ENCODE measurements around the gene UNC119.

The UNC119 gene

DNA sequence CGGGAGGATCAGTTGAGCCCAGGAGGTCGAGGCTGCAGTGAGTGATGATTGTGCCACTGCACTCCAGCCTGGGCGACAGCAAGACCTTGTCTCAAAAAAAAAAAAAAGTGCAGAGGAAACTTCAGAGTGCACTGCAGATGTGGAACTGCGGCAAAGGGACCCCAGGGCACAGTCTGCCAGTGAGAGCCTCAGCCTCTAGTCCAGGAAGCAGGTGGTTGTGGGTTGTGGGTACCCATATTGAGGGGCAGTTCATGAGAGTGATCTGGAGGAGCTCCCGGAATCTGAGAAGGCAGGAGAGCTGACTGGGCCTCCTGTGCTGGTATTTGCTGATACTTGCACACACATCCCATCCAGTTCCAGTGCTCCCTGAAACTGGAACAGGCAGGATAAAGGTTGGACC, 33.2 kb downstream of the UNC119 start:
- DNase-seq: no peak

DNA sequence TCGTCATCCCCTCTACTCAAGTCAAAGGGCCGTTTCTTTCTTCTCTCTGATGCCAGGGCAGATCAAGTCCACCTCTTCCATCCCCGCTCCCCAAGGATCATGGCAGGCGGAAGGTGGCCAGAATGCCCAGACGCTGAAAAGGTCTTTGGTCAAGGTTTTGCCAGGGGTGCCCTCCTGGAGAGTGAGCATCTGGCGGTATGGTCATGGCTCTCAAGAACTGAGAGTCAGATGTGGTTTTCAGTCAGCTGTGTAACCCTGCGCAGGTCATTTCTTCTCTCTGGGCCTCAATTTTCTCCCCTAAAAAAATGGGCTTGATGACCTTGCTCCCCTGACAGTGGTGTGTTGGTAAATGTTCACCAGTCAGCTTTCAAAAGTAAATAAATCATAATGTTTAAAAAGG, 33.8 kb downstream of the UNC119 start:
- DNase-seq: no peak

DNA sequence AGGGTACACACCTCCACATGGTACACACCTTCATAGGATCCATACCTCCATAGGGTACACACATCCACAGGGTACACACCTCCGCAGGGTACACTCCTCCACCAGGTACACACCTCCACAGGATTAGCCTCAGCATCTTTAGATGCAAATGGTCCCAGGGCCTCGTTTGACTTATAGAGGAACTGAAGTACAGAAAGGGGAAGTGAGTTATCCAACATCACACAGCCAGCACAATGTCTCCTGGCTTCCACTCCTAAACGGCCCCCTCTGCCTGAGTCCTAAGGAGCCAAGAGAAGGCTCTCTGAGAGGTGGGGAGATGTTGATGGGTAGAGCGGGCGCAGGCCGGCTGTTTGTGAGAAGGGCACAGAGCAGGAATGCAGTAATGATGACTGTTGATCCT, 34.3 kb downstream of the UNC119 start:
- DNase-seq: no peak

DNA sequence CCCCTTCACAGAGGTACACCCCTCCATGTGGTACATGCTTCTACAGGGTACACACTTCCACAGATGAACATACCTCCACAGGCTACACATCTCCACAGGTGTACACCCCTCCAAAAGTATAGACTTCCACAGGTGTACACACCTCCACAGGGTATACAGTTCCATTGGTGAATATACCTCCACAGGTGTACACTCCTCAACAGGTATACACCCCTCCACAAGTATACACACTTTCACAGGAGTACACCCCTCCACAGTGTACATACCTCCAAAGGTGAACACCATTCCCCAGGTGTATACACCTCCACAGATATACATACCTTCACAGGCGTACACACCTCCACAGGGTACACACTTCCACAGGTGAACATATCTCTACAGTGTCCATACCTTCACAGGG, 36.9 kb downstream of the UNC119 start:
- DNase-seq: no peak

DNA sequence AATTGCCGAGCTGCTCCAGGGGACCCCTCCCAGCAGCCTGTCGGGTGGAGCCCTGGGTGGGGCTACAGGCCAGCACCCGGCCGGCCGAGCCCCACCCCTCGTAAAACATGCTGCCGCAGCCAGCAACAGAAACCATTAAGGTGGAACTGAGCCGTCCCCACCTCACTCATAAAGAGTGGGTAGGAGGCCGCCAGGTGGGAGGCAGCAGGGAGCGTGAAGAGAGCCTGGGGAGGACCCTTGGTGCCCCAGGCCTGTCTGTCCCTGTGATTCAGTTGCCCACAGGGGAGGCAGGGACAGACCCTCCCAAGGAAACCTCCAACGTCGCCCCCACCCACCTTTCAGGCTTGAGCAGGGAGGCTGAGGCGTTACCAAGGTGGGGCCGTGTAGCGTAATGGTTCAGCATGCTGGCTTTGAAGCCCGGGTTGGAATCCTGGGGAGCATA, 37.8 kb downstream of the UNC119 start:
- no peak for DNase-seq

DNA sequence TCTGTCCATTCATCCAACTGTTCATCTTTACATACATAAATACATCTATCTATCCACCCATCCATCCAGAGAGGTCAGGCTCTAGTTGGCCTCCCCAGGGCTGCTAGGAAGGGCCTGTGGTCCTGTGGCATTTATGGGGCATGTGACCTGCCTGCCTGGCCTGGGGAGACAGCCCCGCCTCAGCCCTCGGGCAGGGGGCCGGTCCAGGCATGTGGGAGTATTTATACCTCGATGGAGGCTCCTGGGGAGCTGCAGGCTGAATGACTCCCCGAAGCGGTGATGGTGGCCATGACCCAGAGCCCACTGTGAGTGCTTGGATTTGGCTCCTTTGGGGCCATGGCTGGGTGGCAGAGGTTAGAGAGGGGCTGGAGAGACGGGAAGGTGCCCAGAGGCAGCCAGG, 38.9 kb downstream of the UNC119 start:
- DNase-seq: no peak

DNA sequence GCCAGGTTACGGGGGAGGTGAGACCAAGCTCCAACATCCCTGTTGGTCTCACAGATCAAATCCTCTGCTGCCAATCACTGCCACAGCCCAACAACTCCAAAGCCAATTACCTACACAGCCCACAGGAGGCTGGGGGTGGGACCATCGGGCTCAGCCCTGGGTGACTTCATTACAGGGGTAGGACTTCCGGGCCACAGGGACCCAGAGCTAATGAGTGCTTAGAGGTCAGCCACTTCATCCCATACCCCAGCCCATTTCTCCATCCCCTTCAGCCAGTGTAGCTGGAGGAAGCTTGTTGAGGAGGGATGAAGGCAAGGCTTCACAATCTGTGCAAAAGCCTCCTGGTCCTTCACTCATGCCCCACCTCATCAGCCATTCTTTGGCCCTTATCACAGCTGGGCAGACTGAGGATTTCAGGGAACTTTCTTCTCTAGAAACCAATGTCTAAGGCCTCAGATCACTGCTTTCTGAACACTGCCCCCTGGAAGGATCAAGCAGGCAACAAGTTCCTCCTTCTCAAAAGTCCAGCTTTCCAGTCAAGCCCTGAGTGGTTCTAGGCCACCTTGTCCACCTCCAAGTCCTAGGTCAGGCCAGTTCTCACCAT, 40.5 kb downstream of the UNC119 start:
- DNase-seq: no peak

DNA sequence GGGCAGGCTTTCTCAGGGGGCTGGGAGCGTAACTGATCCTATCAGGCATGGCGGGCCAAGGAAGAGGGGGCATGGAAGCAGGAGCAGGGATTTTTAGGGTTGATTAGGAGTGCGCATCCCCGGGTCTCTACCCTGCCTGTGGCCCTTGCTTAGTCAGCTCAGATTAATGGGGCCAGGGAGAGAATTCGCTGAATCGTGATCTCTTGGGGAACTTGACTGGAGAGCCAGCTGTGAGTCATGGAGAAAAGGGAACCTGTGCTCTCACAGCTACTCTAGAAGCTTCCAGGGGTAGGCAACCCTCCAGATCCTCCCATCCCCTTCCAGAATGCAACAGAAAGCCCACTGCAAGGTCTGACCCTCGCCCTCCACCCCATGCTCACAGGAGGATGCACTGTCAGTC, 42.6 kb downstream of the UNC119 start:
- DNase-seq: no peak

DNA sequence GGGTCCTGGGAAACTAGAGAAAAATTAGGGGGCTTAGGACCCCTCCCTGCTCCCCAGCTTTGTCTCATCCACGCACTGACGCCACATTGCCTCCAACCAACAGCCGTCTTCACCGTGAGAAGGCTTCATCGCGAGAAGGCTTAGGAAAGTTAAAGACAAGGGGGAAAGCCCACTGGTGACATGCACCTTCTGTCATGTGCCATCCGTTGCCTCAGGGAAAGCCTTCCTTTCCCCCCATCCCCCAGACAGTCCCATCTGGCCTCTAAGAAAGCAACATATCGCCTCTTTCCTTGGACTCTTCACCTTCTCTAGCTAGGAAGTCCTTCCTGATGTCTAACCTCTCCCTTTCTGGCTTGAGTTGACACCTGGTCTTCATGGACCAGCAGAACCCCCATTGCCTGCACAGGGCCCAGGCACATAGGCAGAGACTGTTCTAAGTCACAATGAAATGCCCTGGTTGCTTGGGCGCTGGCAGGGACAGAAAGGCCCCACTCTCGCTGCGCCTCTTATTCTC, 44.2 kb downstream of the UNC119 start:
- no peak for DNase-seq

DNA sequence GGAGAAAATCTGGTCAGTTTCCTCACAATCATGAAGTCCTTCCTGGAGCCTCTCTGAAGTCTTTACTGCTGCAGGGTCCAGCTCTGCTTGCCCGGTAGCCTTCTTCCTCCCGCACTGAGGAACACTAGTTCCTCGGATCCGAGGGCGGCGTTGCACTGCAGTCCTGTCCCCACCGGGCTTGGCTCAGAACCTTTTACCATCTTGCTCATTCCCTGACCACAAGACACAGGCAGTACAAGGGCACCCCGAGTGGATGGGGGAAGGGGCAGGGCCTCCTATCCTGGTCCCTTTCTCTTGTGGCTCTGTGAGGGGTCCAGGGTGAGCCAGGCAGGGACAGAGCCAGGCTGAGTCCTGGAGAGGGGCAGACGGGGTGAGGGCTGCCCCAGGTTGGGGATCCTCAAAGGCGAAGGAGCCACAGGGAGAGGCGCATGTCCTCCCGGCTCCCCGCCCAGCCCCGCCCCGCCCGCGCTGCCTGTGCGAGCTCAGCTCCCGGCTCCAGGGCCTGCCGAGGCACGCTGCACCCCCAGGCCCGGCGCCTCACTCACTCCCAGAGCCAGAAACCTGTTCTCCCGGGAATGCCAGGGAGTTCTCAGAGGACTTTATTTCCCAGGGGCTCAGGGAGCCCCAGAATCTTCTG, 44.7 kb downstream of the UNC119 start:
- no peak for DNase-seq

DNA sequence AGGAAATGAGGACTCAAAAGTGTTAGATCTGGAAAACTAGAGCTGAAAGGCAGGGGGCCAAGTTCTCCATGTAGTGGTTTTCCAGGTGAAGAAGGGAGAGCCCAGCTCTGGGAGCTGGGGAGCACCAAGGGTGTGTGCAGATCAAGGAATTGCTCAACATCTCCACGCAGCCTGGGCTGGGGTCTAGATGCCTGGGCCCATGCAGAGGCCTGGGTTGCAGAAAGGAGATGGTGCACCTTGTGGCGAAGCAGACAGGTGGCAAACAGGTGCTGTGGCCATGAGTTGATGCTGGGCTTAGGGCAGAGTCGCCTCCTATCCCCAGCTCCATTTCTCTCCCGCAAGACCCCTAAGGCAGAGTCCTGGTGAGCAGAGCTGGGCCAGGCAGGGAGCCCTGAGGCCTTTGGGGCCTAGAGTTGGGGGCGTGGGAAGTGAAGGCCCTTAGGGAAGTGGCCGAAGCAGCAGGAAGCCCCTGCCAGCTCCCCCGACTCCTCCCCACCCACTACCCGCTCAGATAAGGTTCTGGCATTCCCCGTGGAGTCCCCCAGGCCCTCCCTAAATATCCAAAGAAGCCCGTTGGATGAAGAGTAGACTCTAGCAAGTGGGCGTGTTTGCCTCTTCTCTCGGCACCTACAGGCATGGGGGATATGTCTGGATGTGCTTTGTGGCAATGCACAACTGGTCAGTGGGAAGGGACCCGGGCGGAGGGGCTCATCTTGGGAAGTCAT, 45.5 kb downstream of the UNC119 start:
- no peak for DNase-seq

DNA sequence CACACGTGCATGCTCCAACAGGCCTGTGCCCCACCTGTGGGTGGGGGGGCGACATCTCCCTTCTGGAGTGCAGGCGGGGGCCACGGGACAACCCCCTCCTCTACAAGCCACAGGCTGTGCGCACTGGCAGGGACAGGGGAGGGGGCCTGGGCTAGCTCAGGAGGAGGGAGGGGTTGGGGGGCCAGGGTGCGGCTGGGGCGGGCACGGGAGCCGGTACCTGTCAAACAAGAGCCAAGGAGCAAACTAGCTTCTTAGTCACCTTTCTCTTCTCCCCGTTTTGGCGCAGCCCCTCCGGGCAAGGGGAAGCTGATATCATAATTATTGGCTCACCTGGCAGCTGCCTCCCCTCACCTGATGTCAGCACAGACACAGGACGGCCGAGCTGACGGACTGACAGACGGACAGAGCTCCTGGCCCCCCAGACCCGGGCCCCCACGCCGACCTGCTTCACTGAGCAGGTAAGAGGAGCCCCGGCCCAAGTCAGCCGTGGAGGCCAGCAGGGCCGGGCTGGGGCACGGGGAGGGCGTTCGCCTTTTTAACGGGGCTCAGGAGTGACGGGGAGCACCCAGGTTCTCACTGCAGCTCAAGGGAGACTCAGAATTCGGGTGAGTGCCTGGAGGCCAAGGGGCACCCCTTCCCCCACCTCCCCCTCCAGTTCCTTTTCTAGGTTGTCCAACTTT, 46.3 kb downstream of the UNC119 start, which contains the start of gene FOXN1:
FOXN1 (plus strand) TSS at position 363 of the 680 bp plus-strand sequence. CDS start 17,622 bp downstream, outside the sequence.
- DNase-seq: no peak

DNA sequence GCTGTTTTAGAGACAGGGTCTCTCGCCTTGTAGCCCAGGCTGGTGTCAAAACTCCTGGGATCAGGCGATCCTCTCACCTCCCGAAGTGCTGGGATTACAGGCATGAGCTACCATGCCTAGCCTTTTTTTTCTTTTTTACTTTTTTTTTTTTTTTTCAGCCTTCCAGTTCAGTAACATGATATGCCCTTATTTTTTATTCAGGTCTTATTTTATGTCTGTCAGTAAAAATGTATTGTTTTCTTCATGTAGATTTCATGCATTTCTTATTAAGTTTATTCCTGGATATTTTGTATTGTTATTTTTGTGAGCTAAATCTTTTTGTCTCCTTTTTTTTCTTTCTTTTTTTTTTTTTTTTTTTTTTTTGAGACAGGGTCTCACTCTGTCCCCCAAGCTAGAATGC, 49.0 kb downstream of the UNC119 start:
- DNase-seq: no peak

DNA sequence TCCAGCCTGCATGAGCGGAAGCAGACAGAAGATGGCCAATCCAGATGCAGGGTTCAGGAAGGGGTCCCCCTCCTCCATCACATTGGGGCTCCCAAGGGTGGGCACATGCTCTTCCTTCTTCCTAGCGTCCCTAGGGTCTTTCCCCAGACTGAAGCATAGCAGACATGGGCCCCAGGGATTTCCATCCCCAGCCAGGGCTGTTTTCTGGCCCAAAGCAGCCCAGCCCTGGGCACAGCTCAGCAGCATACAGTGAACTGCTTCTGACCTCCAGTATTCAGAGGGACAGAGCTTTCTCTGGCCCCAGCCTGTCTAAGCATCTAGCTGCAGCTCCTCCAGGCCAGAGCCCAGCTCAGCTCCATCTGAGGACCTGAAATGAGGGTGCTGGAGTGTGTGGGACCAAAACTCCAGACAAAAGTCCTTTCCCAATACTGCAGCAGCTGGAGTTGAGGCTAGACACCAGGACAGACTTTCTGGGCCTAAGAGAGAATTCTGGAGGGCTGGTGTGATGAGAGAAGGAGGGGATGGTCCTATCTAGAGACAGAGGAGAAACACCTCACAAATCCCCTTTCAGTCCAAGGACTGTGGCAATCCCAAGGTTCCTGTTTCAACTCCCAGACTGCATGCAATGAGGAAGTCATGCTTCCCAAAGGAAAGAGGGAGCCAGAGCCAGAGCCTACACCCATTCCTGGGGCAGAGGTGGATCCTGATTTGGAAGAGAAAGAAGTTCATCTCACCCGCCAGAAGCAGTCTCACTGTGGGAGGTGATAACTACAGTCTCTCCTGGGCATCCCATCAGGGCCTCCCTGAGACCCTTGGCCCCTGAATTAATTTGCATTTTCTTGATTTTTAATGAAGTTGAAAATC, 50.8 kb downstream of the UNC119 start:
- DNase-seq: no peak

DNA sequence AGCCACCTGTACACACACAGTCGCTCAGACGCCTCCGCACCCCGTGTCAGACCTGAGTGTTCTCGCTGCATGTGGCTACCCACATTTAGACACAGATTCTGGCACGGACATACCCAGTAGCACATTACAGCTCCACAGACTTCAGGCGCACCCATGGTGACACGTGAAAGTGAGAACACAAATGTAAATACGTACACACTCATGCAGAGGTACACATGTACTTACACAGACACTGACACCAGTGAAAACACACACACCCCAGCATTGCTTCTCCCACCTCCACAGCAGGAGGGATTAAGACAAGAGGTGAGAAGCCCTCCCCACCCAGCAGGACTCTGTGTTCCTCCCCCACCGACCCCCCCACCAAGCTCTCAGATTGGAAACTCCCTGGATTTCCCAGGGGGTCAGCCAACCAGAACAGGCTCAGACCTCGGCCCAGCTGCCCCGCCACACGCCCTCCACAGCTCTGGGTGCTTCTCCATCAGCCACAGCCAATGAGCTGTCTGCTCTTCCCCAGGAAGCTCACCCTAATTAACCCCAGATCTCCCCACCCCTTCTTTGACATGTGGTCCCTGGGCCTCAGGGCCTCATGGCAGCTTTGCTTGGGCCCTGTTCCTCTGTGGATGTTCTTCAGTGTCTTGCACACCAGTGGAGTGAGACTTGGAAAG, 51.6 kb downstream of the UNC119 start:
- DNase-seq: no peak

DNA sequence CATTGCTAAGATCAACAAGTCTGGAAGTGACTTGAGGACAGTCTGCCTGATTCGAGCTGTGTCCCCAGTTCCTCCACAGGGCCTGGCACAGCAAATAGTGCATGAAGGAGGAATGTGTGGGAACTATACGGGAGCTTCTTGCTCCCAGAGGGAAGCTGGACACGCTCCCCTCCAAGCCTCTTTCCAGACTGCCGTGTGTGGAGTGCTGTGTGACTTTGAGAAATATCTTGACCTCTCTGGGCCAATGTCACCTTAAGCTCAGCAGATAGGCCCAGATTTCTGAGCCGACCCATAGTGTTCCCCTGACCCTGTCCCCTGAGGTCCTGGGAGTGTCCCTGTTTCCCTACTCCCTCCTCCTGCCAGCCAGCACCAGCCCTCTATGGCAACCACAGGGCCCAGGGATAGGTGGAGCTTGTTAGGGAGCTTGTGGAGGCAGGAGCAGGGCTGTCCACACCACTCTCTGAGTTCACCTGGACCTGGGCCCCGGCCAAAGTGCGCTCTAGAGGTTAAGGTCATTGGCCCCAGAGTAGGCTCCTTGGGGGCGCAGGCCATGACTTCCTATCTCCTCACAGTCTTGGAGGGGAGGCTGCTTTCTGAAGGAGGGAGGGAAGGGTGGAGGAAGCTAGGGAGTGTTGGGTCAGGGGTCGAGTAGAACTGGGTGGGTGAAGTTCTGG, 52.6 kb downstream of the UNC119 start:
- DNase-seq: no peak

DNA sequence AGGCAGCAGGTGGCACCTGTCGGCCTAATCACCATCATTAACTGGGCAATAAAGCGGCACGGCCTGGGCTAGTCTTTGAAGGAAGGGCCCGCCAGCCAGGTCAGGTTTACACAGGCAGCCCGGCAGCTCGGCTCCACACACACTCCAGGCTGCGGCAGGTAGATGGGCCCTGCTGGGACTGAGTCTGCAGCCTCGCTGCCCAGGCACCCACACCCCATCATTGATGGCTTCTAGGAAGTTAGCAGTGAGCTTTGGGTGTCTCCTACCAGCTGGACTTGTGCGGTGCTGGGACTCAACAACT, 53.1 kb downstream of the UNC119 start:
- DNase-seq: no peak

DNA sequence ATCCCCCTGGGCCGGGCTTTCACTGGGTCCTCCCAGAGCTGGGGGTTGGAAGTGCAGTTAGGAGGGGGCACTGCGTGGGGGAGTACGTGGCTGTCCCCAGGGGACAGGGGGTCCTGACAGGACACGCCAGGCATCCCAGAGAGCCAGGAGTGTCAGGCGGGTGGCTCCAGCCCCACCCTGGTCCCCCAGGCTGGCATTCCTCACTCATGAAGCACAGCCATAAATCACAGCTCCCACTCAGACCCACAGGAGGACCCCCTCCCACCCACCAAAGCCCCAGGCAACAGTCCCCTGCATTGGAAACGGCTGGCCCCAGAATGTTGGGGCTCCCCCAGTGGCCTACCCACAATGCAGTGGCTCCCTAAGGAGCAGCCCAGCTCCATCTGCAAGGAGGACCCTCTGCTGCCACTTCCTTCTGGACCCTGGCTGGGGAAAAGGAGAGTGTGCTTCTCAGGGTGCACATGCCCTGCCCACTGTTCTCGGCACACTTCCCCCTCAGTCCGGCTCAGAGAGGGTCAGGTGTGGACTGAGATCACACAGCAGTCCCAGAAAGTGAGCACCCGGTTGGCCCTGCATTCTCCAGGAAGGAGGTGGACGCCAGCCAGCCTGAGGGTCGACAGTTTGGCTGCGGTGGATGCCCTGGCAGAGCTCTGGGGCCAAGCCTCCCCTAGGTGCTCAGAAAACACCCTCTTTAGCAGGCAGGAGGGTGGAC, 53.6 kb downstream of the UNC119 start:
- no peak for DNase-seq

DNA sequence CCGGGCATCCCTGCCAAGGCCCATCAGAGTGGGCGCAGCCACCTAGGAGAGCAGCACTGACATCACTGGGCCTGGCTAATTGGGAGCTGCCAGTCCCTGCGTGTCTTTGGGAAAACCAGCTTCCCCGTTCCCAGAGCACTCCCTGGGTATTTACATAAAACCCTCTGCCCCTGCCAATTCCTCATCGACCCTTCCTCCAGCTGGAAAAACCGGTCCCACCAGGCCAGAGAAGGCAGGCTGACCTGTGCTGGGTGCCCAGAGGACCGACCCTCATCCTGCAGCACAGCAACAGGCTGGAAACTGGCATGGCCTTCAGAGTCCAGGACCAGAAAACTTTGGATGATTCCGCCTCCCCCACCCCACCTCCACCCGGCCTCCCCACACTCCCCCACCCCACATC, 54.5 kb downstream of the UNC119 start:
- DNase-seq: no peak

Data from activated CD4-positive, alpha-beta T cell treated with anti-CD3 and anti-CD28 coated beads, Interleukin-2, Interleukin-6, amounts not matched to agents 100 ng/mL and 50 ng/mL, durations not matched to agents 16 hours and 8 hours (primary cell).